NCI-H748 (cell line): ENCODE data around the gene EXOC6B.
"Not testable (repeated sequence)": the region's sequence is repeated elsewhere in the genome, so short reads cannot be mapped to it uniquely, and the experiment has no call there.

Source experiments
- DNase-seq: peaks from one replicate; lab custom pipeline; 2025; ENCODE audit not compliant: unreplicated experiment; lab: John Stamatoyannopoulos, UW

EXOC6B gene

GRCh38 chr2:72555363-72555762 is 270.5 kb downstream of the EXOC6B start:
- not testable (repeated sequence) for DNase-seq

- not testable (repeated sequence) for DNase-seq
These were observed 270.9 kb downstream of the EXOC6B start for GRCh38 chr2:72554910-72555309.

GRCh38 chr2:72554381-72554780 is 271.5 kb downstream of the EXOC6B start:
- DNase-seq, result no peak

- no peak for DNase-seq
These were observed 277.6 kb downstream of the EXOC6B start for GRCh38 chr2:72548081-72548764.

GRCh38 chr2:72545790-72546189 is 280.0 kb downstream of the EXOC6B start:
- no peak for DNase-seq

- DNase-seq, result no peak
These were observed 281.3 kb downstream of the EXOC6B start for GRCh38 chr2:72544554-72544953.

- no peak for DNase-seq
These were observed 282.2 kb downstream of the EXOC6B start for GRCh38 chr2:72543497-72544216.

- DNase-seq, result no peak
These were observed 286.7 kb downstream of the EXOC6B start for GRCh38 chr2:72539071-72539552.

- no peak for DNase-seq
These were observed 287.3 kb downstream of the EXOC6B start for GRCh38 chr2:72538486-72538885.

GRCh38 chr2:72535586-72535985 is 290.2 kb downstream of the EXOC6B start:
- not testable (repeated sequence) for DNase-seq

GRCh38 chr2:72533765-72534164 is 292.1 kb downstream of the EXOC6B start:
- DNase-seq, result no peak

GRCh38 chr2:72527424-72527823 is 298.4 kb downstream of the EXOC6B start:
- no peak for DNase-seq

- no peak for DNase-seq
These were observed 299.2 kb downstream of the EXOC6B start for GRCh38 chr2:72526623-72527022.

GRCh38 chr2:72524071-72524470 is 301.8 kb downstream of the EXOC6B start:
- DNase-seq, result peak; percentile 2

- no peak for DNase-seq
These were observed 310.1 kb downstream of the EXOC6B start for GRCh38 chr2:72515696-72516095.

GRCh38 chr2:72513011-72513410 is 312.8 kb downstream of the EXOC6B start:
- no peak for DNase-seq

GRCh38 chr2:72512376-72512775 is 313.5 kb downstream of the EXOC6B start:
- no peak for DNase-seq

GRCh38 chr2:72511906-72512305 is 313.9 kb downstream of the EXOC6B start:
- peak; percentile 15 for DNase-seq

- DNase-seq, result no peak
These were observed 328.1 kb downstream of the EXOC6B start for GRCh38 chr2:72497763-72498162.

GRCh38 chr2:72496479-72496878 is 329.4 kb downstream of the EXOC6B start:
- DNase-seq, result no peak

GRCh38 chr2:72494392-72494791 is 331.4 kb downstream of the EXOC6B start:
- DNase-seq, result no peak

GRCh38 chr2:72484622-72485021 is 341.2 kb downstream of the EXOC6B start:
- not testable (repeated sequence) for DNase-seq
